H9 (cell line): ENCODE measurements around the gene MSRB2. TPM values are rescaled to one million over a fixed set of nuclear protein-coding genes. Genes with fewer than 3 reads are reported as not detected.

ENCODE experiments used
- DNase-seq: peaks from one replicate; pipeline ENCODE4 v3.0.0-alpha.2; 2017
- H2AFZ ChIP-seq: one replicate; pipeline ENCODE4 v1.6.1; 2013; ENCODE audit warnings: mild to moderate bottlenecking, low read length, control low read depth, moderate library complexity
- H2AK5ac ChIP-seq: 2 replicates; pipeline ENCODE4 v1.6.1; 2013; ENCODE audit warnings: low read length, control low read depth, mixed read lengths; ENCODE audit not compliant: insufficient read length
- H2BK120ac ChIP-seq: one replicate; pipeline ENCODE4 v1.6.1; 2013; ENCODE audit warnings: low read depth, mild to moderate bottlenecking, low read length, control low read depth, inconsistent platforms; ENCODE audit not compliant: poor library complexity, severe bottlenecking
- H2BK12ac ChIP-seq: 2 replicates; pipeline ENCODE4 v1.6.1; 2013; ENCODE audit warnings: low read length, control low read depth, mixed read lengths, low read depth; ENCODE audit not compliant: insufficient read length
- H2BK15ac ChIP-seq: 2 replicates; pipeline ENCODE4 v1.6.1; 2013; ENCODE audit warnings: low read depth, low read length, control low read depth
- H2BK20ac ChIP-seq: one replicate; pipeline ENCODE4 v1.6.1; 2013; ENCODE audit warnings: low read depth, mild to moderate bottlenecking, low read length, control low read depth, inconsistent platforms; ENCODE audit not compliant: poor library complexity, severe bottlenecking
- H2BK5ac ChIP-seq: 2 replicates; pipeline ENCODE4 v1.6.1; 2013; ENCODE audit warnings: low read length, control low read depth, mixed read lengths; ENCODE audit not compliant: insufficient read length
- H3K14ac ChIP-seq: 2 replicates; pipeline ENCODE4 v1.6.1; 2013; ENCODE audit warnings: low read length, control low read depth; ENCODE audit not compliant: insufficient read depth
- H3K18ac ChIP-seq: 2 replicates; pipeline ENCODE4 v1.6.1; 2013; ENCODE audit warnings: low read depth, mild to moderate bottlenecking, mixed read lengths, low read length, control low read depth; ENCODE audit not compliant: insufficient read length
- H3K23ac ChIP-seq: 2 replicates; pipeline ENCODE4 v1.6.1; 2013; ENCODE audit warnings: low read length, control low read depth, mixed read lengths, low read depth; ENCODE audit not compliant: insufficient read length
- H3K23me2 ChIP-seq: 2 replicates; pipeline ENCODE4 v1.6.1; 2013; ENCODE audit warnings: low read depth, mild to moderate bottlenecking, mixed read lengths, low read length, control low read depth; ENCODE audit not compliant: insufficient read length, poor library complexity, severe bottlenecking
- H3K27ac ChIP-seq: 2 replicates; pipeline ENCODE4 v1.5.1; 2013; ENCODE audit warnings: low read length, control low read depth, mixed read lengths, low read depth; ENCODE audit not compliant: insufficient read length
- H3K27me3 ChIP-seq: 2 replicates; pipeline ENCODE4 v1.6.1; 2013; ENCODE audit warnings: low read length, control low read depth, inconsistent platforms; ENCODE audit not compliant: insufficient read depth
- H3K4ac ChIP-seq: 2 replicates; pipeline ENCODE4 v1.6.1; 2013; ENCODE audit warnings: low read depth, mild to moderate bottlenecking, control low read depth, inconsistent platforms, low read length, moderate library complexity
- H3K4me1 ChIP-seq: 2 replicates; pipeline ENCODE4 v1.6.1; 2013; ENCODE audit warnings: low read length, control low read depth, inconsistent platforms; ENCODE audit not compliant: insufficient read depth
- H3K4me2 ChIP-seq: 2 replicates; pipeline ENCODE4 v1.6.1; 2013; ENCODE audit warnings: low read length, control low read depth, mixed read lengths; ENCODE audit not compliant: insufficient read length, insufficient read depth
- H3K56ac ChIP-seq: 2 replicates; pipeline ENCODE4 v1.6.1; 2013; ENCODE audit warnings: low read depth, mild to moderate bottlenecking, mixed read lengths, low read length, control low read depth; ENCODE audit not compliant: insufficient read length
- H3K79me1 ChIP-seq: 2 replicates; pipeline ENCODE4 v1.6.1; 2013; ENCODE audit warnings: low read depth, mild to moderate bottlenecking, moderate library complexity, low read length, control low read depth, inconsistent platforms; ENCODE audit not compliant: insufficient read depth, poor library complexity, severe bottlenecking
- H3K79me2 ChIP-seq: 2 replicates; pipeline ENCODE4 v1.6.1; 2013; ENCODE audit warnings: low read length, control low read depth, inconsistent platforms; ENCODE audit not compliant: insufficient read depth
- H3K9ac ChIP-seq: 2 replicates; pipeline ENCODE4 v1.6.1; 2013; ENCODE audit warnings: low read length, control low read depth, mixed read lengths; ENCODE audit not compliant: insufficient read length; ENCODE audit errors: extremely low read depth
- H3K9me3 ChIP-seq: one replicate; pipeline ENCODE4 v1.6.1; 2013; ENCODE audit warnings: low read depth, low read length, inconsistent platforms; ENCODE audit not compliant: control insufficient read depth
- H3T11ph ChIP-seq: one replicate; pipeline ENCODE4 v1.6.1; 2013; ENCODE audit warnings: mild to moderate bottlenecking, low read length, control low read depth, inconsistent platforms
- H4K20me1 ChIP-seq: one replicate; pipeline ENCODE4 v1.6.1; 2013; ENCODE audit not compliant: control insufficient read depth, insufficient read length, insufficient read depth
- H4K5ac ChIP-seq: 2 replicates; pipeline ENCODE4 v1.6.1; 2013; ENCODE audit warnings: low read depth, mild to moderate bottlenecking, mixed read lengths, low read length, control low read depth; ENCODE audit not compliant: insufficient read length
- H4K8ac ChIP-seq: replicated peaks from 2 replicates; pipeline ENCODE4 v1.6.1; 2013; ENCODE audit warnings: low read length, control low read depth, mixed read lengths, low read depth; ENCODE audit not compliant: insufficient read length
- H4K91ac ChIP-seq: 2 replicates; pipeline ENCODE4 v1.6.1; 2013; ENCODE audit warnings: low read depth, mild to moderate bottlenecking, moderate library complexity, mixed read lengths, low read length, control low read depth; ENCODE audit not compliant: insufficient read length
- H3K27ac Mint-ChIP-seq, 3 experiments: 2 replicates in 2 of 3; 3 replicates in 1 of 3; pipeline ENCODE4 v1.8.0; 2020 to 2021; ENCODE audit warnings: mixed read lengths in 3 of 3, mild to moderate bottlenecking in 1 of 3, moderate library complexity in 1 of 3
- H3K27me3 Mint-ChIP-seq: 2 replicates; pipeline ENCODE4 v1.8.0; 2021; ENCODE audit warnings: low read depth, mild to moderate bottlenecking, moderate library complexity, mixed read lengths
- H3K36me3 Mint-ChIP-seq, 3 experiments: 2 replicates in 2 of 3; 3 replicates in 1 of 3; pipeline ENCODE4 v1.8.0; 2020 to 2021; ENCODE audit warnings: low read depth in 3 of 3, mixed read lengths in 3 of 3; ENCODE audit not compliant: insufficient read depth in 1 of 3
- H3K4me1 Mint-ChIP-seq, 2 experiments: 2 replicates each; pipeline ENCODE4 v1.8.0; 2020; ENCODE audit warnings: mixed read lengths in 2 of 2
- H3K4me3 Mint-ChIP-seq, 2 experiments: 2 replicates in 1 of 2; 3 replicates in 1 of 2; pipeline ENCODE4 v1.8.0; 2020 to 2021; ENCODE audit warnings: mild to moderate bottlenecking in 2 of 2, mixed read lengths in 2 of 2, moderate library complexity in 1 of 2
- H3K9me3 Mint-ChIP-seq, 2 experiments: 2 replicates in 1 of 2; 3 replicates in 1 of 2; pipeline ENCODE4 v1.8.0; 2020; ENCODE audit warnings: mild to moderate bottlenecking in 2 of 2, mixed read lengths in 2 of 2, moderate library complexity in 1 of 2
- CTCF ChIP-seq: fragments of 200-600 bp; sonication (generic); conservative IDR thresholded peaks from 3 replicates; pipeline ENCODE4 v1.8.0; 2021; ENCODE audit warnings: antibody characterized with exemption, mild to moderate bottlenecking
- WGBS: extraction: QIAGEN DNeasy Blood & Tissue Kit; methylation state at CpG from one replicate; pipeline ENCODE4 v1.1.7; 2013; ENCODE audit warnings: missing lambda C conversion rate, low lambda C conversion rate, mixed read lengths; ENCODE audit not compliant: insufficient read length; ENCODE audit errors: extremely low coverage; 5-methylcytosine and 5-hydroxymethylcytosine counted together
- total RNA-seq: library from RNA; stranded (reverse); gene quantifications from 2 replicates; pipeline ENCODE4 v1.2.1, GENCODE V29; 2021

Gene MSRB2
- total RNA-seq, 1 experiment from 2014 or later = 18.0 TPM

DNA sequence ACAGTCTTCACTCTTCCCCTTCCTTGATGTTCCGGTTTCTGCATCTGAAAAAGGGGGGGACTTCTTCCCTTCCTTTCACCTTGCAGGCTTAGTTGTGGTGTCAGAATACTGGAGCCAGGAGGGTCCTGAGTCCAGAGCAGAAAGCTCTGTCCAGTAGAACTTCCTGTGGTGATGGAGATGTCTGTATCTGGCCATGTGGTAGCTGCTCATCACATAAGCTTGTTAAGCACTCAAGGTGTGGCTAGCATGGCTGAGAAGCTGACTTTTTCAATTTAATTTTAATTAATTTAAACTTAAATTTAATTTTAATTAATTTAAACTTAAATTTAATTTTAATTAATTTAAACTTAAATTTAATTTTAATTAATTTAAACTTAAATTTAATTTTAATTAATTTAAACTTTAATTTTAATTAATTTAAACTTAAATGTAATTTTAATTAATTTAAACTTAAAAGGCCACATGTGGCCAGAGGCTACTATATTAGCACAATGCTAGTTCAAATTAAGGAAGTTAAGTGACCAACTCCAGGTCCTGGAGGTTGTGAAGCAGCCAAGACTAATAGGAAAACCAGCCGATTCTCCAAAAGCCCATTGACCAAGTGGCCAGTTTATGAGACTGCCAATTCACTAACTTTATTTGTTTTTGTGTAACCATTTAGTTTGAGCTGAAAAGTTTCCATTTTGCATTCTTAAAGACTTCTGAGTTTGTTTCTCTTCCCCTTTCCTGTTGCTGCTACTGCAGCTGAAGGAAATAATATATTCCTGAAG is 16.3 kb downstream of the MSRB2 start:
- H2AK5ac ChIP-seq = no peak overlapping the region
- no peaks in the 10 kb centered on the region for H3K27me3 ChIP-seq
- no peak overlapping the region for H3K56ac ChIP-seq
- H2AFZ ChIP-seq = no peak overlapping the region
- no CpG with 5 or more reads among the region's 2 CpGs for WGBS
- H3K79me1 ChIP-seq = no peaks in the 10 kb centered on the region
- peak overlapping the region in 1 of 3 experiments; percentile 65; a peak in 1 of 7 replicates for H3K27ac Mint-ChIP-seq
- no peak for DNase-seq
- H3K14ac ChIP-seq = no peak overlapping the region
- H3K18ac ChIP-seq = no peak overlapping the region
- no peak for TF ChIP-seq CTCF
- no peak overlapping the region for H2BK15ac ChIP-seq
- no peaks in the 10 kb centered on the region for H3K27me3 Mint-ChIP-seq
- H3K79me2 ChIP-seq = no peaks in the 10 kb centered on the region
- H2BK12ac ChIP-seq = no peak overlapping the region
- H3K4me1 Mint-ChIP-seq = peaks cover 19 to 22% of the 10 kb centered on the region in 2 experiments
- H3K27ac ChIP-seq = no peak overlapping the region
- no peaks in the 10 kb centered on the region for H4K20me1 ChIP-seq
- no peak overlapping the region for H3K4ac ChIP-seq
- H3K36me3 Mint-ChIP-seq = peaks cover 1 to 18% (median 4%) of the 10 kb centered on the region in 3 experiments; a peak in 3 of 7 replicates
- no peak overlapping the region for H4K8ac ChIP-seq
- no peaks in the 10 kb centered on the region for H3K9me3 ChIP-seq
- H3K23ac ChIP-seq = no peak overlapping the region
- H3T11ph ChIP-seq = no peak overlapping the region
- no peak overlapping the region for H3K9ac ChIP-seq
- H4K91ac ChIP-seq = no peak overlapping the region
- no peak overlapping the region for H3K4me3 Mint-ChIP-seq
- no peaks in the 10 kb centered on the region for H3K9me3 Mint-ChIP-seq
- no peak overlapping the region for H3K4me2 ChIP-seq
- H2BK20ac ChIP-seq = peak overlapping the region; percentile 12
- no peaks in the 10 kb centered on the region for H3K23me2 ChIP-seq
- H2BK5ac ChIP-seq = no peak overlapping the region
- H2BK120ac ChIP-seq = no peak overlapping the region
- no peaks in the 10 kb centered on the region; the same call in 1 of the 2 replicates for H3K4me1 ChIP-seq
- H4K5ac ChIP-seq = no peak overlapping the region
